GM12874 (cell line): Measurements from ENCODE around the gene RTN4IP1.

Experiments
- TF ChIP-seq, protein P1 (sequence below): IDR thresholded peaks from 2 replicates; pipeline ENCODE4 v1.5.1; 2011; ENCODE audit warnings: low read depth, mild to moderate bottlenecking, control low read depth, low read length, moderate library complexity; ENCODE audit not compliant: insufficient read depth

RTN4IP1 gene

DNA sequence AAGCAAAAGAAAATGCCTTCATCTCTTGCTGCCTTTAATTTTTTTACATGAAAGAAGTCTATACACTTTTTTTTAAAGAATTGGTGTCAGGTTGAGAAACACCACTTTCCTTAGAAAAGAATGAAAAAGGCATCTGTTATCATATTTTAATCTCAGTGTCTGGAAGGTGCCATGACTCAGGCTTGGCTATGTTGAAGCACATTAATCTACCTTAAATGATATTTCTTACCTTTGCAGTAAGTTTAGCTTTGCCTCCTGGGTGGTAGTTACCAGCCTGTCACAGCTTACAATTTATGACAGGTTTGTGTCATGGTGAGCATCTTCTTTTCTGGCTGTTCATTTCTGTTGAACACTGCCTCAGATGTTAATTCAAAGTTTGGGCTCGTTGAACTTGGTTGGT lies 95.3 kb downstream of the RTN4IP1 start:
- TF ChIP-seq, protein P1, sequence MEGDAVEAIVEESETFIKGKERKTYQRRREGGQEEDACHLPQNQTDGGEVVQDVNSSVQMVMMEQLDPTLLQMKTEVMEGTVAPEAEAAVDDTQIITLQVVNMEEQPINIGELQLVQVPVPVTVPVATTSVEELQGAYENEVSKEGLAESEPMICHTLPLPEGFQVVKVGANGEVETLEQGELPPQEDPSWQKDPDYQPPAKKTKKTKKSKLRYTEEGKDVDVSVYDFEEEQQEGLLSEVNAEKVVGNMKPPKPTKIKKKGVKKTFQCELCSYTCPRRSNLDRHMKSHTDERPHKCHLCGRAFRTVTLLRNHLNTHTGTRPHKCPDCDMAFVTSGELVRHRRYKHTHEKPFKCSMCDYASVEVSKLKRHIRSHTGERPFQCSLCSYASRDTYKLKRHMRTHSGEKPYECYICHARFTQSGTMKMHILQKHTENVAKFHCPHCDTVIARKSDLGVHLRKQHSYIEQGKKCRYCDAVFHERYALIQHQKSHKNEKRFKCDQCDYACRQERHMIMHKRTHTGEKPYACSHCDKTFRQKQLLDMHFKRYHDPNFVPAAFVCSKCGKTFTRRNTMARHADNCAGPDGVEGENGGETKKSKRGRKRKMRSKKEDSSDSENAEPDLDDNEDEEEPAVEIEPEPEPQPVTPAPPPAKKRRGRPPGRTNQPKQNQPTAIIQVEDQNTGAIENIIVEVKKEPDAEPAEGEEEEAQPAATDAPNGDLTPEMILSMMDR, result no peak

DNA sequence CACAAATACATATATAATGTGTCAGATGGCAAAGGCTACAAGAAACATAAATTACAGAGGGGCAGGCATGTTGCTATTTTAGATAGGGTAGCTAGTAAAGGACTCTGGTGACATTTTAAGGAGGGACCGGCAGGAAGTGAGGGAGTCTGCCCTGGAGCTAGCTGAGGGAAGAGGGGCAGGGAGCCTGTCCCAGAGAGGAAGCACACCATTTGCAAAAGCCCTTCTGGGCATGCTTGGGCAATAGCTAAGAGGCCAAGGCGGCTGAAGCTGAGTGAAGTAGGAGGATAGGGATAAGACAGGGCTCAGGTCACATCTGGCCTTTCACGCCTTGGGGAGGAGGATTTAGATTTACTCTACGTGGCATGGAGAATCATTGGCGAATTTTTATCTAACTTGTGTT lies 96.2 kb downstream of the RTN4IP1 start:
- TF ChIP-seq, protein P1, result no peak

DNA sequence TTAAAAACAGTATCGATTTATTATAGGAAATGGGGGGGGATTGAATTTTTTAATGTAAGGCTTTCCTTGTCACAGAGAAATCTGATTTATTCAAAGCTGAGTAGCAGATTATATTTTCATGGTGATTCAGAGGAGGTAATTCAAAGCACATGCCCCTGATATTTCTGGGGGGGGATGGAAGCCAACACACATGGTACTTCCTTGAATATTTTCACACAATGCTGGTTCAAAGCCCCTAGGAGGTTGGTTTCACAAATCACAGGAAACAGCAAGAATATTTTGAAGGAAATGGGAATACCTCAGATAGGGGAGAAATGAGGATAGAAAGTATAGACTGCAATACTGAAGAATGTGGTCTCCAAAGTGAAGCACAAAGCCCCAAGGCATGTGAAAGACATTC lies 98.8 kb downstream of the RTN4IP1 start:
- TF ChIP-seq, protein P1, result no peak

DNA sequence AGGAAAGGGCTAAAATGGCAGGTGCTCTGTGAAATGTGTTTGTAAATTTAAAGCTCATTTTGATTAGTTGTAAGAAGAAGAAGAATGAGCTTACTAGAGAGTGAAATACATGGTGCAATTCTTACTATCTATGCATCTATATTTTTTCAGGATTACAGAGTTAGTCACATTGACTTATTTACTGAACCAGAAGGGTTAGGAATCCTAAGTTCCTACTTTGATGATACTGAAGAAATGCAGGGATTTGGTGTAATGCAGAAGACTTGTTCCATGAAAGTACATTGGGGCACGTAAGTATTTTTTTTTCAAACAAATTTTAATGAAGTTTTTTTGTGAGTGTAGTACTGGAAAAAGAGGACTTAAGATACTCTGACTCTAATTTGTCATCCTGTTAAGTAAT lies 99.3 kb downstream of the RTN4IP1 start:
- TF ChIP-seq, protein P1, result no peak

DNA sequence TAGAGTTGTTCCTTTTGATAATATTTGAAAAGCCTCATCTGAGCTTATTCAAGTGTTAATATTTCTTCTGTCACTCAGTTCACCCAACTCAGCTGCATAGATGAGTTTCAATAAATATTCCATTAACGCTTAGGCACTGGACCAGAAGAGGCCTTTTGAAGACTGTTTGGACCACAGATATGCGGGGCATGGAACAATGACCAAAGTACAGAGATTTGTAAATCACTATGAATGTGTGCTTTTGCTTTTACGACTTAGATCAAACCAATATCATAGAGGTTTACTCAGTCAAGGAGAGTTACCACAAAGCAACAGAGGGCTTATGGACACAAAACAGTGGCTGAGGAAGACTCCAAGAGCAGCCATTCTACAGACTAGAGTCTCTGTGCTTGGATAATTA lies 99.9 kb downstream of the RTN4IP1 start:
- TF ChIP-seq, protein P1, result no peak

DNA sequence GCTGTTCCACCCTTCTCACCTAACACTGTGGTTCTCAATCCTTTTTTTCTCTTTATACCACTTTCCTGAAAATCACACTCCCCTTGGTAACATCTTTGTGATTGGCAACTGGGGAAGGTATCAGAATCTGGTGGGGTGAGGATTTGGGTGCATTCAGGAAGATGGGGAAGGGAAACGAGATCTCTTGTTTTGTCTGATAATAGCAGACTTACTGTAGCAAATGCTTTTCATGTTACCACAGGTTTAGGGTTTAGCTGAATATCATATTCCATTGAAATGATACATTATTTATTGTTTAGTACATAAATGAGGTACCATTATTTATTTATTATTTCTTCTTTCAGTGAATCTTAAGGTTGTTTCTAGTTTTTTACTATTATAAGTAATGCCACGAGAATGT lies 100.8 kb downstream of the RTN4IP1 start:
- TF ChIP-seq, protein P1, result no peak

DNA sequence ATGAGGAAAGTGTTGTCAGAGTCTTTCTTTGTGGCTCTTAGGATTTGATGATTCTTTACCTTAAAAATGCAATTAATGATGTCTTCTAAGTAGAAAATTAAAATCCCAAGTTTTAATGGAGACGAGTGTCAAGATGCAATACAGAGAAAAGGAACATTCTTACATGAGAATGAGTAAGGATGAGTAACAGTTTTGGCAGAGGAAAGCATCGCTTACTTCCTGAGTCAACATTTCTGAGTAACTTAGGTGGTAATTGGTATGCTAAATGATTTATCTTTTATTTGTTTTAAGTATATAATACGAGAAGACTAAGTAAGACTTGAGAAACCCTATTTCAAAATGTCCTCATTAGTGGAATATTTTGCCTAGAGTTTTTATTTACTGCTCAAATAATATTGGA lies 101.3 kb downstream of the RTN4IP1 start:
- TF ChIP-seq, protein P1, result no peak

DNA sequence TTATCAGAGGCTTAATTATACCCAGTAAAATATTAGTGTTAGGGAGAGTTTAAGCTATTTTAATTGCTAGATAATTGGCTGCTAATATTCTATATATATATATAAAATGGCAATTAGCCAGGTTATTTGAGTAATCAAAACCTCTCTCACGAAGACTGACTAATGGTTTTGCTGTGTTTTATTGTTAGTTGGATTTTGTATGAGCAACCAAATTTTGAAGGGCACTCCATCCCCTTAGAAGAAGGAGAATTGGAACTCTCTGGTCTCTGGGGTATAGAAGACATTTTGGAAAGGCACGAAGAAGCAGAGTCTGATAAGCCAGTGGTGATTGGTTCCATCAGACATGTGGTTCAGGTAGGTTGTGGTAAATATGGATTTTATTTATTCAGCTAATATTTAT lies 102.2 kb downstream of the RTN4IP1 start:
- TF ChIP-seq, protein P1, result no peak
